B cell (primary cell): ENCODE data around the gene TEX10. TPM values are rescaled to one million over a fixed set of nuclear protein-coding genes. Genes with fewer than 3 reads are reported as not detected.

ENCODE experiments used
- ATAC-seq: fragments of 200-7000 bp; cut with Tn5 transposase; one replicate; pipeline ENCODE4 v1.10.0; 2021; ENCODE audit warnings: low read depth, mild to moderate bottlenecking, moderate number of reproducible peaks, moderate library complexity
- CTCF ChIA-PET: fragments of 350-600 bp; sonication (Branson Sonifier 250); formaldehyde crosslinking; loops from one replicate; lab custom pipeline; 2021; ENCODE audit warnings: antibody characterized with exemption, inconsistent platforms; lab: Charles Lee
- POLR2A ChIA-PET: fragments of 350-600 bp; sonication (Branson Sonifier 250); formaldehyde crosslinking; loops from one replicate; lab custom pipeline; 2021; ENCODE audit warnings: antibody characterized with exemption; lab: Charles Lee
- DNase-seq: peaks from one replicate; pipeline ENCODE4 v3.0.0; 2013
- H2AFZ ChIP-seq: 2 replicates; pipeline ENCODE4 v1.6.1; 2012; ENCODE audit warnings: mild to moderate bottlenecking, low read depth, low read length; ENCODE audit not compliant: insufficient read depth, poor library complexity, severe bottlenecking
- H3K27ac ChIP-seq, 2 donors: 1 replicate in 1 of 2; 2 replicates in 1 of 2; pipeline ENCODE4 v1.5.1; 2012 to 2013; ENCODE audit warnings: low read length in 2 of 2, mild to moderate bottlenecking in 2 of 2, moderate library complexity in 1 of 2
- H3K27me3 ChIP-seq, 4 experiments: fragments of 200-600 bp in 1 of 4; sonication (generic) in 1 of 4; replicated peaks in 1 of 4; 1 replicate in 2 of 4; 2 replicates in 2 of 4; pipeline versions ENCODE4 v1.6.1 to v1.7.0; 2013 to 2016; ENCODE audit warnings: low read length in 3 of 4, mild to moderate bottlenecking in 2 of 4, mixed read lengths in 1 of 4, moderate library complexity in 1 of 4; ENCODE audit not compliant: insufficient read depth in 4 of 4, control insufficient read depth in 3 of 4; ENCODE audit errors: control extremely low read depth in 1 of 4
- H3K36me3 ChIP-seq, 2 experiments: replicated peaks in 1 of 2; 1 replicate in 1 of 2; 2 replicates in 1 of 2; pipeline versions ENCODE4 v1.6.1 to v1.7.1; 2013; ENCODE audit warnings: low read length in 1 of 2; ENCODE audit not compliant: insufficient read depth in 2 of 2, control insufficient read depth in 1 of 2; ENCODE audit errors: control extremely low read depth in 1 of 2, extremely low read depth in 1 of 2
- H3K4me1 ChIP-seq, 2 donors: fragments of 200-600 bp in 1 of 2; sonication (generic) in 1 of 2; 1 replicate in 1 of 2; 2 replicates in 1 of 2; pipeline versions ENCODE4 v1.5.1 to v1.6.1; 2013 to 2017; ENCODE audit warnings: low read length in 2 of 2; ENCODE audit not compliant: control insufficient read depth in 2 of 2, insufficient read depth in 2 of 2
- H3K4me2 ChIP-seq: replicated peaks from 2 replicates; pipeline ENCODE3; 2012; ENCODE audit warnings: mild to moderate bottlenecking, low read depth, low read length; ENCODE audit not compliant: poor library complexity, severe bottlenecking
- H3K4me3 ChIP-seq, 5 experiments: fragments of 200-600 bp in 1 of 5; sonication (generic) in 1 of 5; 1 replicate in 3 of 5; 2 replicates in 2 of 5; pipeline versions ENCODE4 v1.5.1 to v1.7.0; 2011 to 2016; ENCODE audit warnings: low read length in 4 of 5, mild to moderate bottlenecking in 4 of 5, low read depth in 2 of 5, control low read depth in 1 of 5, moderate library complexity in 1 of 5; ENCODE audit not compliant: insufficient read depth in 1 of 5; ENCODE audit errors: control extremely low read depth in 1 of 5, extremely low read depth in 1 of 5
- H3K79me2 ChIP-seq: fragments of 200-600 bp; sonication (generic); one replicate; pipeline ENCODE4 v1.6.0; 2016; ENCODE audit warnings: low read length; ENCODE audit not compliant: control insufficient read depth, insufficient read depth
- H3K9ac ChIP-seq: fragments of 200-600 bp; sonication (generic); 2 replicates; pipeline ENCODE4 v1.6.1; 2017; ENCODE audit warnings: mild to moderate bottlenecking, low read length, moderate library complexity
- H3K9me3 ChIP-seq, 3 donors: one replicate each; pipeline versions ENCODE4 v1.6.1 to v1.7.1; 2013; ENCODE audit warnings: low read length in 2 of 3; ENCODE audit not compliant: control insufficient read depth in 2 of 3, insufficient read depth in 1 of 3; ENCODE audit errors: control extremely low read depth in 1 of 3
- H4K20me1 ChIP-seq: 2 replicates; pipeline ENCODE4 v1.6.0; 2012; ENCODE audit warnings: mild to moderate bottlenecking, low read length; ENCODE audit not compliant: insufficient read depth, control insufficient read depth, poor library complexity, severe bottlenecking
- H3K27ac Mint-ChIP-seq: one replicate; pipeline ENCODE4 v1.8.0; 2021; ENCODE audit warnings: mixed read lengths
- H3K27me3 Mint-ChIP-seq: one replicate; pipeline ENCODE4 v1.8.0; 2021; ENCODE audit warnings: mixed read lengths
- H3K4me1 Mint-ChIP-seq: one replicate; pipeline ENCODE4 v1.8.0; 2021; ENCODE audit warnings: mixed read lengths
- H3K4me3 Mint-ChIP-seq: one replicate; pipeline ENCODE4 v1.8.0; 2021; ENCODE audit warnings: mixed read lengths
- H3K9me3 Mint-ChIP-seq: one replicate; pipeline ENCODE4 v1.8.0; 2022; ENCODE audit warnings: mixed read lengths; ENCODE audit not compliant: insufficient read depth
- EZH2 ChIP-seq: IDR thresholded peaks from 2 replicates; pipeline ENCODE4 v1.6.1; 2012; ENCODE audit warnings: borderline replicate concordance, low read depth, mild to moderate bottlenecking, moderate library complexity, low read length; ENCODE audit not compliant: insufficient read depth, poor library complexity, severe bottlenecking
- WGBS: methylation state at CpG from one replicate; pipeline ENCODE4 v1.1.5; 2013; ENCODE audit warnings: missing lambda C conversion rate; ENCODE audit not compliant: insufficient coverage; 5-methylcytosine and 5-hydroxymethylcytosine counted together
- intact Hi-C: fragments of 100-400 bp; cut with micrococcal nuclease; formaldehyde crosslinking; loops from one replicate; pipeline ENCODE4 v1.10.0; 2022
- polyA plus RNA-seq: library from polyadenylated mRNA; depleted of rRNA; stranded (reverse); fragments of >200 nt; gene quantifications from 2 replicates; pipeline ENCODE4 v1.2.3, GENCODE V29; 2012
- total RNA-seq, 2 donors: library from RNA; stranded (reverse); fragments of 120-200 nt in 1 of 2; gene quantifications; 1 replicate in 1 of 2; 2 replicates in 1 of 2; pipeline versions ENCODE4 v1.2.3 to v1.2.4, GENCODE V29; 2013 to 2022
- TF ChIP-seq, protein P1 (sequence below): fragments of 200-600 bp; IDR thresholded peaks from one replicate; pipeline ENCODE4 v1.8.0; 2022; ENCODE audit warnings: antibody characterized with exemption, mild to moderate bottlenecking

TEX10 gene
- total and polyA plus RNA-seq, 2 donors (not counting 1 experiment from before 2014, with no cell fraction given): 15.5 to 24.9 TPM

DNA sequence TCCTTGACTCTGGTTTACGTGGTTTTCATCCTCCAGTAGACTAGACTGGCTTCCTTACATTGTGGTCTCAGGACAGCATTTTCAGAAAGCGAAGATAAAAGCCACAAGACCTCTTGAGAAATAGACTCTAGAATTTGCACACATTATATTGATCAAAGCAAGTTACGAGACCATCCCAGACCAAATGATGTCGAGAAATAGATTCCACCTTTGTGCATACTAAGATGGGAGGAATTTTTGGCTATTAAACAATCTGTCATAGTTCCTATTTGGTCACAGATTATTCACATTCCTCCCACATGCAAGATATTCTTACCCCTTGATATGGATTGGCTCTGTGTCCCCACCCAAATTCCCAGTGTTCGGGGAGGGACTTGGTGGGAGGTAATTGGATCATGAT is 65.6 kb downstream of the TEX10 start:
- no peak overlapping the region for H3K27ac Mint-ChIP-seq
- POLR2A ChIA-PET: no interaction called here

DNA sequence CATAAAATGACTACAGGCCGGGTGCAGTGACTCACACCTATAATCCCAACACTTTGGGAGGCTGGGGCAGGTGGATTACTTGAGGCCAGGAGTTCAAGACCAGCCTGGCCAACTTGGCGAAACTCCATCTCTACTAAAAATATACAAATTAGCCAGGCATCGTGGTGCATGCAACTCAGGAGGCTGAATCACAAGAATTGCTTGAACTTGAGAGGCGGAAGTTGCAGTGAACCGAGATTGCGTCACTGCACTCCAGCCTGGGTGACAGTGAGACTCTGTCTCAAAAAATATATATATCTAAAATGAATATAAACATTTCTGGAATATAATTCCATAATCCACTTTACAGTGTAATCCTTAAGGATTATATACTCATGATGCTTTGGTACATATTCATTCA is 66.5 kb downstream of the TEX10 start:
- H3K4me2 ChIP-seq: no peak overlapping the region
- TF ChIP-seq, protein P1, sequence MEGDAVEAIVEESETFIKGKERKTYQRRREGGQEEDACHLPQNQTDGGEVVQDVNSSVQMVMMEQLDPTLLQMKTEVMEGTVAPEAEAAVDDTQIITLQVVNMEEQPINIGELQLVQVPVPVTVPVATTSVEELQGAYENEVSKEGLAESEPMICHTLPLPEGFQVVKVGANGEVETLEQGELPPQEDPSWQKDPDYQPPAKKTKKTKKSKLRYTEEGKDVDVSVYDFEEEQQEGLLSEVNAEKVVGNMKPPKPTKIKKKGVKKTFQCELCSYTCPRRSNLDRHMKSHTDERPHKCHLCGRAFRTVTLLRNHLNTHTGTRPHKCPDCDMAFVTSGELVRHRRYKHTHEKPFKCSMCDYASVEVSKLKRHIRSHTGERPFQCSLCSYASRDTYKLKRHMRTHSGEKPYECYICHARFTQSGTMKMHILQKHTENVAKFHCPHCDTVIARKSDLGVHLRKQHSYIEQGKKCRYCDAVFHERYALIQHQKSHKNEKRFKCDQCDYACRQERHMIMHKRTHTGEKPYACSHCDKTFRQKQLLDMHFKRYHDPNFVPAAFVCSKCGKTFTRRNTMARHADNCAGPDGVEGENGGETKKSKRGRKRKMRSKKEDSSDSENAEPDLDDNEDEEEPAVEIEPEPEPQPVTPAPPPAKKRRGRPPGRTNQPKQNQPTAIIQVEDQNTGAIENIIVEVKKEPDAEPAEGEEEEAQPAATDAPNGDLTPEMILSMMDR: no peak
- no peak for TF ChIP-seq EZH2
- H3K27ac ChIP-seq: no peak overlapping the region
- Mint-ChIP-seq H3K27me3 (no peaks in the 10 kb centered on the region), H3K27ac (no peak overlapping the region), H3K4me1 (no peaks in the 10 kb centered on the region), H3K4me3 (no peak overlapping the region), H3K9me3 (peaks cover 7% of the 10 kb centered on the region)
- POLR2A ChIA-PET: no interaction called here
- H3K4me1 ChIP-seq: no peaks in the 10 kb centered on the region
- H4K20me1 ChIP-seq: no peaks in the 10 kb centered on the region
- no peak overlapping the region for H2AFZ ChIP-seq
- intact Hi-C loops: no loop called here
- no peak for DNase-seq
- H3K36me3 ChIP-seq: peaks cover 7 to 43% of the 10 kb centered on the region in 2 experiments
- no peak overlapping the region for H3K4me3 ChIP-seq
- no peaks in the 10 kb centered on the region for H3K27me3 ChIP-seq
- H3K9me3 ChIP-seq: peaks cover 4 to 6% (median 6%) of the 10 kb centered on the region in 3 donors
- CTCF ChIA-PET: no interaction called here
- WGBS: no CpG with 5 or more reads among the region's 6 CpGs
- H3K79me2 ChIP-seq: no peaks in the 10 kb centered on the region
- no peak for ATAC-seq
- H3K9ac ChIP-seq: no peak overlapping the region

More for the DNA sequence above, 65.6 kb downstream of the TEX10 start:
- ATAC-seq (no peak), DNase-seq (no peak)
- H2AFZ ChIP-seq: no peak overlapping the region
- TF ChIP-seq, protein P1: no peak
- TF ChIP-seq EZH2: no peak
- H3K79me2 ChIP-seq: no peaks in the 10 kb centered on the region
- H4K20me1 ChIP-seq: no peaks in the 10 kb centered on the region
- no peak overlapping the region for H3K4me3 ChIP-seq
- peaks cover 11 to 51% of the 10 kb centered on the region in 2 experiments for H3K36me3 ChIP-seq
- WGBS: 86% methylated on average over 2 of the region's 5 CpGs
- H3K27me3 ChIP-seq: no peaks in the 10 kb centered on the region
- no peak overlapping the region for H3K4me3 Mint-ChIP-seq
- no peak overlapping the region for H3K27ac ChIP-seq
- H3K4me2 ChIP-seq: no peak overlapping the region
- no peak overlapping the region for H3K9ac ChIP-seq
- no peaks in the 10 kb centered on the region for H3K4me1 Mint-ChIP-seq
- CTCF ChIA-PET: no interaction called here
- intact Hi-C loops: no loop called here
- no peaks in the 10 kb centered on the region for H3K4me1 ChIP-seq
- H3K27me3 Mint-ChIP-seq: no peaks in the 10 kb centered on the region
- peaks cover 4 to 6% (median 6%) of the 10 kb centered on the region in 3 donors for H3K9me3 ChIP-seq
- H3K9me3 Mint-ChIP-seq: peaks cover 7% of the 10 kb centered on the region
